H1 (cell line): Measurements from ENCODE around the gene STRN. TPM values are rescaled to one million over a fixed set of nuclear protein-coding genes. Genes with fewer than 3 reads are reported as not detected.
"Not testable (repeated sequence)": the region's sequence is repeated elsewhere in the genome, so short reads cannot be mapped to it uniquely, and the experiment has no call there.

Source experiments
- CTCF ChIA-PET: fragments of 300-600 bp; sonication (Branson Sonifier 250); formaldehyde crosslinking; loops from one replicate; lab custom pipeline; 2021; ENCODE audit not compliant: partially characterized antibody; lab: Charles Lee
- POLR2A ChIA-PET: fragments of 300-600 bp; sonication (Branson Sonifier 250); formaldehyde crosslinking; loops from one replicate; lab custom pipeline; 2021; ENCODE audit warnings: inconsistent platforms; ENCODE audit not compliant: partially characterized antibody; lab: Charles Lee
- DNase-seq, 2 experiments: peaks; one replicate each; pipeline versions ENCODE4 v3.0.0 to v3.0.0-alpha.2; 2010 to 2022; ENCODE audit warnings: low spot score in 2 of 2, low read depth in 1 of 2, mixed read lengths in 1 of 2
- FAIRE-seq: peaks from 2 replicates; lab custom pipeline; 2011; peaks lifted over from hg19 to GRCh38; lab: Jason Lieb, UNC
- H2AFZ ChIP-seq: 2 replicates; pipeline ENCODE4 v1.8.1; 2012; ENCODE audit warnings: low read length, inconsistent platforms
- H2AK5ac ChIP-seq: 2 replicates; pipeline ENCODE4 v1.6.1; 2013; ENCODE audit warnings: low read depth, low read length
- H2BK120ac ChIP-seq: replicated peaks from 2 replicates; pipeline ENCODE3; 2013; ENCODE audit warnings: low read depth, low read length, inconsistent platforms
- H2BK12ac ChIP-seq: 2 replicates; pipeline ENCODE4 v1.6.1; 2013; ENCODE audit warnings: low read depth, low read length
- H2BK15ac ChIP-seq: 2 replicates; pipeline ENCODE4 v1.6.1; 2013; ENCODE audit warnings: low read length
- H2BK20ac ChIP-seq: 2 replicates; pipeline ENCODE4 v1.6.1; 2013; ENCODE audit warnings: low read length
- H2BK5ac ChIP-seq: 2 replicates; pipeline ENCODE4 v1.6.1; 2013; ENCODE audit warnings: low read depth, low read length
- H3K14ac ChIP-seq: 2 replicates; pipeline ENCODE4 v1.6.1; 2013; ENCODE audit warnings: inconsistent platforms; ENCODE audit not compliant: insufficient read length
- H3K18ac ChIP-seq: 2 replicates; pipeline ENCODE4 v1.6.1; 2013; ENCODE audit warnings: low read length; ENCODE audit errors: extremely low read depth
- H3K23ac ChIP-seq: 2 replicates; pipeline ENCODE4 v1.6.1; 2013; ENCODE audit warnings: inconsistent platforms; ENCODE audit not compliant: insufficient read length
- H3K23me2 ChIP-seq: 2 replicates; pipeline ENCODE4 v1.6.1; 2013; ENCODE audit warnings: low read depth, low read length
- H3K27ac ChIP-seq: 2 replicates; pipeline ENCODE4 v1.6.1; 2011; ENCODE audit warnings: low read depth, low read length, inconsistent platforms
- H3K27me3 ChIP-seq, 4 experiments: replicated peaks in 1 of 4; 1 replicate in 1 of 4; 2 replicates in 3 of 4; pipeline versions ENCODE4 v1.6.1 to v1.8.1; 2011 to 2013; ENCODE audit warnings: low read length in 3 of 4, mild to moderate bottlenecking in 3 of 4, inconsistent platforms in 2 of 4, mixed read lengths in 2 of 4, moderate library complexity in 1 of 4; ENCODE audit not compliant: control insufficient read depth in 3 of 4, insufficient read depth in 3 of 4; ENCODE audit errors: extremely low read depth in 1 of 4
- H3K36me3 ChIP-seq, 4 experiments: 2 replicates each; pipeline versions ENCODE4 v1.6.1 to v1.8.1; 2011 to 2013; ENCODE audit warnings: mild to moderate bottlenecking in 4 of 4, low read length in 3 of 4, moderate library complexity in 2 of 4, control low read depth in 1 of 4, inconsistent platforms in 1 of 4; ENCODE audit not compliant: insufficient read depth in 4 of 4, control insufficient read depth in 2 of 4
- H3K4ac ChIP-seq: replicated peaks from 2 replicates; pipeline ENCODE3; 2013; ENCODE audit warnings: low read length, low read depth, mixed read lengths, inconsistent platforms; ENCODE audit not compliant: insufficient read length
- H3K4me1 ChIP-seq, 4 experiments: replicated peaks in 1 of 4; 1 replicate in 1 of 4; 2 replicates in 3 of 4; pipeline versions ENCODE4 v1.6.1 to v1.8.1; 2011 to 2013; ENCODE audit warnings: low read length in 3 of 4, inconsistent platforms in 2 of 4, mixed read lengths in 1 of 4; ENCODE audit not compliant: insufficient read depth in 4 of 4, control insufficient read depth in 3 of 4
- H3K4me2 ChIP-seq, 2 experiments: 2 replicates each; pipeline versions ENCODE4 v1.6.1 to v1.8.1; 2011 to 2013; ENCODE audit warnings: low read depth in 2 of 2, low read length in 2 of 2, control low read depth in 1 of 2, inconsistent platforms in 1 of 2, mild to moderate bottlenecking in 1 of 2; ENCODE audit not compliant: insufficient read depth in 1 of 2
- H3K4me3 ChIP-seq, 4 experiments: fragments of 200-600, 300-600 bp in 1 of 4; sonication (generic), shearing (Covaris generic), sonication (Bioruptor Twin) in 1 of 4; 2 replicates each; pipeline versions ENCODE4 v1.5.1 to v1.8.1; 2011 to 2016; ENCODE audit warnings: low read length in 4 of 4, low read depth in 3 of 4, control low read depth in 2 of 4, inconsistent platforms in 2 of 4, mild to moderate bottlenecking in 2 of 4, mixed read lengths in 1 of 4, moderate library complexity in 1 of 4; ENCODE audit not compliant: insufficient read depth in 2 of 4; ENCODE audit errors: extremely low read depth in 1 of 4
- H3K56ac ChIP-seq: replicated peaks from 2 replicates; pipeline ENCODE3; 2013; ENCODE audit warnings: low read depth, mild to moderate bottlenecking, mixed read lengths, low read length, inconsistent platforms; ENCODE audit not compliant: insufficient read length
- H3K79me1 ChIP-seq: 2 replicates; pipeline ENCODE4 v1.6.1; 2013; ENCODE audit warnings: low read depth, low read length, control low read depth
- H3K79me2 ChIP-seq, 2 experiments: 2 replicates each; pipeline versions ENCODE4 v1.6.1 to v1.8.1; 2012 to 2013; ENCODE audit warnings: low read length in 2 of 2, mild to moderate bottlenecking in 2 of 2, inconsistent platforms in 1 of 2; ENCODE audit not compliant: insufficient read depth in 2 of 2, control insufficient read depth in 1 of 2
- H3K9ac ChIP-seq, 4 experiments: replicated peaks in 1 of 4; 1 replicate in 1 of 4; 2 replicates in 3 of 4; pipeline versions ENCODE4 v1.6.1 to v1.8.1; 2011 to 2013; ENCODE audit warnings: low read depth in 3 of 4, low read length in 3 of 4, control low read depth in 2 of 4, mild to moderate bottlenecking in 2 of 4, moderate library complexity in 2 of 4, inconsistent platforms in 1 of 4; ENCODE audit errors: extremely low read depth in 1 of 4
- H3K9me3 ChIP-seq, 2 experiments: 2 replicates each; pipeline versions ENCODE4 v1.6.1 to v1.8.1; 2012 to 2013; ENCODE audit warnings: mild to moderate bottlenecking in 2 of 2, moderate library complexity in 2 of 2, control low read depth in 1 of 2, inconsistent platforms in 1 of 2, low read depth in 1 of 2, low read length in 1 of 2, mixed read lengths in 1 of 2; ENCODE audit not compliant: insufficient read depth in 2 of 2
- H4K20me1 ChIP-seq, 2 experiments: replicated peaks in 1 of 2; 2 replicates each; pipeline versions ENCODE3 to v1.8.1; 2011 to 2013; ENCODE audit warnings: inconsistent platforms in 2 of 2, low read length in 2 of 2, mild to moderate bottlenecking in 1 of 2; ENCODE audit not compliant: insufficient read depth in 2 of 2, control insufficient read depth in 1 of 2
- H4K5ac ChIP-seq: 2 replicates; pipeline ENCODE4 v1.6.1; 2013; ENCODE audit warnings: low read length, low read depth, mixed read lengths, inconsistent platforms; ENCODE audit not compliant: insufficient read length
- H4K8ac ChIP-seq: 2 replicates; pipeline ENCODE4 v1.8.0; 2013; ENCODE audit warnings: mild to moderate bottlenecking, moderate library complexity, low read length, inconsistent platforms; ENCODE audit not compliant: insufficient read depth; ENCODE audit errors: extremely low read depth
- H4K91ac ChIP-seq: replicated peaks from 2 replicates; pipeline ENCODE3; 2013; ENCODE audit warnings: low read length, mixed read lengths, inconsistent platforms; ENCODE audit not compliant: insufficient read length
- WGBS, 2 experiments: shearing (Covaris generic) in 1 of 2; methylation state at CpG; one replicate each; pipeline versions ENCODE4 v1.1.6 to v1.1.7; 2013 to 2015; ENCODE audit warnings: low lambda C conversion rate in 2 of 2, mixed read lengths in 2 of 2, inconsistent platforms in 1 of 2, low coverage in 1 of 2, missing lambda C conversion rate in 1 of 2; ENCODE audit not compliant: insufficient replicate concordance in 2 of 2, insufficient coverage in 1 of 2, insufficient read length in 1 of 2; ENCODE audit errors: extremely low coverage in 1 of 2, missing lambda C conversion rate in 1 of 2; 5-methylcytosine and 5-hydroxymethylcytosine counted together
- polyA plus RNA-seq, 7 experiments: library from polyadenylated mRNA; depleted of rRNA in 3 of 7; stranded (reverse) in 5 of 7; unstranded in 2 of 7; fragments of >200 nt in 5 of 7; fragments of 200-250 nt in 2 of 7; gene quantifications; 1 replicate in 5 of 7; 2 replicates in 1 of 7; 4 replicates in 1 of 7; pipeline versions ENCODE4 v1.2.1 to v1.2.3, GENCODE V29; 2011 to 2013; ENCODE audit warnings: missing spikeins in 2 of 7, mixed read lengths in 2 of 7
- total RNA-seq: library from RNA; stranded (reverse); fragmentation: NEBNext Ultra II Directional; extraction: Animal tissue kit (Norgen Biotek cat#: 25700); gene quantifications from 2 replicates; pipeline ENCODE4 v1.2.1, GENCODE V29; 2021

Gene STRN
- total and polyA plus RNA-seq, 2 of the 8 experiments (the other 6 are each of a cell fraction or from before 2014, with no cell fraction given) = 8.3 to 47.0 TPM

DNA sequence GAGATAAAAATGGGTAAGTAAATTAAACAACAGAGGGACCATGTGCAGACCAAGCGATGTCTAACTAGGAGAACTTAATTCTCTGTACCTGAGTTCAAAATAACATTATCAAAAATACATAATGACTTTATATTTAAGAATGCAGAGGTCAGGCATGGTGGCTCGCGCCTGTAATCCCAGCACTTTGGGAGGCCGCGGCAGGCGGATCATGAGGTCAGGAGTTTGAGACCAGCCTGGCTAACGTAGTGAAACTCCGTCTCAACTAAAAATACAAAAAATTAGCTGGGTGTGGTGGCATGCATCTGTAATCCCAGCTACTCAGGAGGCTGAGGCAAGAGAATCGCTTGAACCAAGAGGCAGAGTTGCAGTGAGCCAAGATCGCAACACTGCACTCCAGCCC lies 21.1 kb downstream of the STRN start:
- FAIRE-seq, POLR2A ChIA-PET, H3K9ac ChIP-seq, H3K18ac ChIP-seq, H3K23ac ChIP-seq, H3K14ac ChIP-seq, H2BK120ac ChIP-seq, H4K5ac ChIP-seq, H3K36me3 ChIP-seq, H2BK12ac ChIP-seq, H3K23me2 ChIP-seq, H3K4ac ChIP-seq, H3K9me3 ChIP-seq, H2AFZ ChIP-seq, H3K4me3 ChIP-seq, DNase-seq, H3K27me3 ChIP-seq, H3K56ac ChIP-seq, H3K27ac ChIP-seq, H4K8ac ChIP-seq, H2AK5ac ChIP-seq, H3K79me1 ChIP-seq, H2BK5ac ChIP-seq, H2BK15ac ChIP-seq, H3K4me2 ChIP-seq, H4K20me1 ChIP-seq, H4K91ac ChIP-seq, H2BK20ac ChIP-seq, H3K4me1 ChIP-seq: not testable (repeated sequence)
- CTCF ChIA-PET = interaction anchor here (1.1 kb wide), 1 partner anchor 99 kb away, joined by 3 read pairs; no protein-coding TSS in a partner anchor
- peaks cover 0 to 56% of the 10 kb centered on the region in 2 experiments; a peak in 3 of 4 replicates for H3K79me2 ChIP-seq
- WGBS, 2 experiments = 95% methylated on average over 10 of the region's 10 CpGs; no CpG with 5 or more reads in 1 of the 2 experiments
